ENCODE results near the gene NRCAM.
"Not testable (repeated sequence)": the region's sequence is repeated elsewhere in the genome, so short reads cannot be mapped to it uniquely, and the experiment has no call there.

Gene NRCAM

GRCh38 chr7:108348913-108349312 is 107.3 kb downstream of the NRCAM start:
- POLR2A ChIA-PET (ENCODE audit: low non-redundant PET) = no interaction called here
- TF ChIP-seq, protein P1, sequence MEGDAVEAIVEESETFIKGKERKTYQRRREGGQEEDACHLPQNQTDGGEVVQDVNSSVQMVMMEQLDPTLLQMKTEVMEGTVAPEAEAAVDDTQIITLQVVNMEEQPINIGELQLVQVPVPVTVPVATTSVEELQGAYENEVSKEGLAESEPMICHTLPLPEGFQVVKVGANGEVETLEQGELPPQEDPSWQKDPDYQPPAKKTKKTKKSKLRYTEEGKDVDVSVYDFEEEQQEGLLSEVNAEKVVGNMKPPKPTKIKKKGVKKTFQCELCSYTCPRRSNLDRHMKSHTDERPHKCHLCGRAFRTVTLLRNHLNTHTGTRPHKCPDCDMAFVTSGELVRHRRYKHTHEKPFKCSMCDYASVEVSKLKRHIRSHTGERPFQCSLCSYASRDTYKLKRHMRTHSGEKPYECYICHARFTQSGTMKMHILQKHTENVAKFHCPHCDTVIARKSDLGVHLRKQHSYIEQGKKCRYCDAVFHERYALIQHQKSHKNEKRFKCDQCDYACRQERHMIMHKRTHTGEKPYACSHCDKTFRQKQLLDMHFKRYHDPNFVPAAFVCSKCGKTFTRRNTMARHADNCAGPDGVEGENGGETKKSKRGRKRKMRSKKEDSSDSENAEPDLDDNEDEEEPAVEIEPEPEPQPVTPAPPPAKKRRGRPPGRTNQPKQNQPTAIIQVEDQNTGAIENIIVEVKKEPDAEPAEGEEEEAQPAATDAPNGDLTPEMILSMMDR (conservative IDR thresholded peaks at IDR 0.05; ENCODE audit: low read depth) = no peak
- H3K27ac ChIP-seq = no peak overlapping the region
- peak; percentile 64 for DNase-seq (ENCODE audit: low spot score)
- CTCF ChIA-PET = no interaction called here

DNA sequence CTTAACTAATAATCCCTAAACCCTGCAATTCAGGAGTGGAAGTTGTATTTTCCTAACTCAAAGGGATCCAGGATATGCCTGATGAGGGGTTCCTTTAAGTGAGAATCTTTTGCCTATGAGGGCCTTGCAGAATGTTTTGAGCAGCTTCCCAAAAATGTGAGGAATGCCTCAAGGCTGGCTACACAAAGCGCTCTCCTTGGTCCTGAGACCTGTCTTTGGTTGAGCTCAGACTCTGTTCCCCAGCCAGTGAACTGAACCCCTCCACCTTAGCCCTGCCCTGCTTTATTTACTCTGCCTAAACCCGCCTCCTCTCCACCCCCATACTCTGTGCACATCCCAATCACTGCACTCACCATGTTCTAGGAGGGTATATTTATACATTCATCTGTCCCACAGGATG is 108.6 kb downstream of the NRCAM start:
- ChIA-PET CTCF (no interaction called here), POLR2A (ENCODE audit: low non-redundant PET) (no interaction called here)
- peak; percentile 37 for DNase-seq (ENCODE audit: low spot score)
- no peak overlapping the region for H3K27ac ChIP-seq
- TF ChIP-seq, protein P1 (conservative IDR thresholded peaks at IDR 0.05; ENCODE audit: low read depth) = no peak

GRCh38 chr7:108345710-108346336 is 110.4 kb downstream of the NRCAM start:
- CTCF ChIA-PET = no interaction called here
- POLR2A ChIA-PET (ENCODE audit: low non-redundant PET) = no interaction called here
- H3K27ac ChIP-seq = no peak overlapping the region
- DNase-seq (ENCODE audit: low spot score) = no peak
- TF ChIP-seq, protein P1 (conservative IDR thresholded peaks at IDR 0.05; ENCODE audit: low read depth) = no peak

- POLR2A ChIA-PET (ENCODE audit: low non-redundant PET) = no interaction called here
- no peak for DNase-seq (ENCODE audit: low spot score)
- no peak overlapping the region for H3K27ac ChIP-seq
- CTCF ChIA-PET = no interaction called here
- TF ChIP-seq, protein P1 (conservative IDR thresholded peaks at IDR 0.05; ENCODE audit: low read depth) = no peak
Observed at GRCh38 chr7:108340856-108341411, 115.3 kb downstream of the NRCAM start.

DNA sequence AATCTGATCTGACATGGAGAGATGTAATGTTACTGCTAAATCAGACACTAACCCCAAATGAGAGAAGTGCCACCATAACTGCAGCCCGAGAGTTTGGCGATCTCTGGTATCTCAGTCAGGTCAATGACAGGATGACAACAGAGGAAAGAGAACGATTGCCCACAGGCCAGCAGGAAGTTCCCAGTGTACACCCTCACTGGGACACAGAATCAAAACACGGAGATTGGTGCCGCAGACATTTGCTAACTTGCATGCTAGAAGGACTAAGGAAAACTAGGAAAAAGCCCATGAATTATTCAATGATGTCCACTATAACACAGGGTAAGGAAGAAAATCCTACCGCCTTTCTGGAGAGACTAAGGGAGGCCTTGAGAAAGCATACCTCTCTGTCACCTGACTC is 115.8 kb downstream of the NRCAM start:
- H3K27ac ChIP-seq; CTCF ChIA-PET; POLR2A ChIA-PET (ENCODE audit: low non-redundant PET); DNase-seq (ENCODE audit: low spot score): not testable (repeated sequence)

- no peak overlapping the region for H3K27ac ChIP-seq
- no peak for DNase-seq (ENCODE audit: low spot score)
- CTCF ChIA-PET = interaction anchor here (0.8 kb wide), 1 partner anchor 26 kb away, joined by 6 read pairs; no protein-coding TSS in a partner anchor
- TF ChIP-seq, protein P1 (conservative IDR thresholded peaks at IDR 0.05; ENCODE audit: low read depth) = no peak
- POLR2A ChIA-PET (ENCODE audit: low non-redundant PET) = no interaction called here
Observed at GRCh38 chr7:108335269-108335918, 120.8 kb downstream of the NRCAM start.

DNA sequence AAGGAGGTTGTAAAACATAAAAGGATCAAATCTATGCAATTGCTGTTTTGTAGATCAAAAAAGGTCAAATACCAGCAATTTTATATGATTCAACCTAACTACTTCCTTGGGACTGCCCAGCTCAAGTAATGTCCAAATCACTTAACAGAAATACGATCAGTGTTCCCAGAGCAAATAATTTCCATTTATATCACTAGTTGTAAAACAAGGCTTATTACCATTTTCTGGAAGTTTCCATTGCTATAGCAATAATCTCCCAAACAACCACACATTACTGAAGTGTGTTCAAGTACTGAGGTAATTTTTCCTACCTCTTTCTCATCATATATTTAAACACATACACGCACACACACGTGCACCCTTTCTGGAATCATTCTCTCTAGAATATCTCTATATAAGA is 123.3 kb downstream of the NRCAM start:
- no peak overlapping the region for H3K27ac ChIP-seq
- ChIA-PET POLR2A (ENCODE audit: low non-redundant PET) (no interaction called here), CTCF (no interaction called here)
- TF ChIP-seq, protein P1 (conservative IDR thresholded peaks at IDR 0.05; ENCODE audit: low read depth) = no peak
- no peak for DNase-seq (ENCODE audit: low spot score)

All from RWPE1 (cell line).